HepG2 (cell line): Measurements from ENCODE around the gene GRAMD2A. TPM values are rescaled to one million over a fixed set of nuclear protein-coding genes. Genes with fewer than 3 reads are reported as not detected.

Experiments used
- AGO2 ChIP-seq: fragments of 200-400 bp; formaldehyde crosslinking; optimal IDR thresholded peaks from 2 replicates; pipeline ENCODE3; 2017; ENCODE audit warnings: mild to moderate bottlenecking, low read depth, low read length, moderate library complexity
- FIP1L1 ChIP-seq: fragments of 200-400 bp; formaldehyde crosslinking; IDR thresholded peaks from 2 replicates; pipeline ENCODE4 v1.6.1; 2018; ENCODE audit warnings: low read depth, mild to moderate bottlenecking, low read length, moderate library complexity, borderline replicate concordance; ENCODE audit not compliant: insufficient read depth
- KDM5A ChIP-seq: fragments of 200-600 bp; sonication (generic); IDR thresholded peaks from 2 replicates; pipeline ENCODE4 v1.7.0; 2018; ENCODE audit warnings: antibody characterized with exemption, mild to moderate bottlenecking, low read length, borderline replicate concordance
- MBNL3 ChIP-seq: fragments of 250-450 bp; sonication (Bioruptor Pico); conservative IDR thresholded peaks from 2 replicates; pipeline ENCODE4 v1.8.0; 2022; ENCODE audit warnings: mild to moderate bottlenecking, inconsistent platforms
- MTF2 ChIP-seq: sonication (generic); formaldehyde crosslinking; IDR thresholded peaks from 2 replicates; pipeline ENCODE4 v1.5.0; 2020; ENCODE audit warnings: missing genetic modification reagents, borderline replicate concordance
- NFYB ChIP-seq: sonication (generic); formaldehyde crosslinking; IDR thresholded peaks from 2 replicates; pipeline ENCODE4 v1.4.0; 2020; ENCODE audit warnings: missing genetic modification reagents
- POLR2A ChIP-seq, 2 experiments: IDR thresholded peaks; 2 replicates each; pipeline ENCODE4 v1.6.1; 2011; ENCODE audit warnings: low read depth in 2 of 2, low read length in 2 of 2, mild to moderate bottlenecking in 1 of 2, moderate library complexity in 1 of 2; ENCODE audit not compliant: insufficient read depth in 1 of 2
- RBFOX2 ChIP-seq: fragments of 200-400 bp; formaldehyde crosslinking; IDR thresholded peaks from 2 replicates; pipeline ENCODE4 v1.6.1; 2017; ENCODE audit warnings: low read depth, mild to moderate bottlenecking, low read length
- RBM22 ChIP-seq: fragments of 200-400 bp; formaldehyde crosslinking; optimal IDR thresholded peaks from 2 replicates; pipeline ENCODE3; 2017; ENCODE audit warnings: mild to moderate bottlenecking, low read length, moderate library complexity
- SOX6 ChIP-seq, 2 experiments: fragments of 450-650 bp in 1 of 2; sonication (generic) in 1 of 2; formaldehyde crosslinking in 1 of 2; IDR thresholded peaks; 2 replicates each; pipeline versions ENCODE4 v1.4.0 to v1.6.1; 2017 to 2020; ENCODE audit warnings: antibody characterized with exemption in 1 of 2, mild to moderate bottlenecking in 1 of 2, missing genetic modification reagents in 1 of 2
- SP2 ChIP-seq: sonication (generic); formaldehyde crosslinking; IDR thresholded peaks from 2 replicates; pipeline ENCODE4 v1.5.1; 2020; ENCODE audit warnings: mild to moderate bottlenecking, missing genetic modification reagents
- SSRP1 ChIP-seq: IDR thresholded peaks from 2 replicates; pipeline ENCODE4 v1.6.1; 2016; ENCODE audit warnings: control low read depth
- TAF15 ChIP-seq: fragments of 200-400 bp; formaldehyde crosslinking; IDR thresholded peaks from one replicate; pipeline ENCODE4 v1.6.1; 2018; ENCODE audit warnings: mild to moderate bottlenecking, low read depth, low read length; ENCODE audit not compliant: poor library complexity, severe bottlenecking
- polyA plus RNA-seq, 8 experiments: library from polyadenylated mRNA; depleted of rRNA in 3 of 8; stranded (reverse) in 7 of 8; unstranded in 1 of 8; fragments of >200 nt; fragmentation: Illumina TruSeq in 4 of 8; extraction: Trizol in 4 of 8; gene quantifications; 2 replicates each; pipeline versions ENCODE4 v1.2.1 to v1.2.3, GENCODE V29; 2011 to 2016; ENCODE audit warnings: low read depth in 4 of 8, missing spikeins in 1 of 8, mixed read lengths in 1 of 8; ENCODE audit not compliant: insufficient read depth in 1 of 8
- total RNA-seq, 5 experiments: library from RNA; depleted of rRNA; stranded (reverse); fragments of >200 nt; fragmentation: Illumina TruSeq; extraction: Trizol; gene quantifications; 2 replicates each; pipeline ENCODE4 v1.2.3, GENCODE V29; 2016; ENCODE audit warnings: low read depth in 1 of 5
- TF ChIP-seq, protein P1 (sequence below): sonication (generic); formaldehyde crosslinking; conservative IDR thresholded peaks from 2 replicates; pipeline ENCODE4 v1.4.0; 2020; ENCODE audit warnings: missing genetic modification reagents
- TF ChIP-seq, protein P2 (sequence below): sonication (generic); formaldehyde crosslinking; IDR thresholded peaks from 2 replicates; pipeline ENCODE4 v1.4.0; 2020; ENCODE audit warnings: missing genetic modification reagents
- TF ChIP-seq, protein P3 (sequence below): sonication (generic); formaldehyde crosslinking; IDR thresholded peaks from 2 replicates; pipeline ENCODE4 v1.5.1; 2020; ENCODE audit warnings: mild to moderate bottlenecking, missing genetic modification reagents, moderate library complexity

GRAMD2A gene
- total and polyA plus RNA-seq, 2 of the 13 experiments (the other 11 are each of a cell fraction or from before 2014, with no cell fraction given), result 0.04 TPM; not detected in 1

DNA sequence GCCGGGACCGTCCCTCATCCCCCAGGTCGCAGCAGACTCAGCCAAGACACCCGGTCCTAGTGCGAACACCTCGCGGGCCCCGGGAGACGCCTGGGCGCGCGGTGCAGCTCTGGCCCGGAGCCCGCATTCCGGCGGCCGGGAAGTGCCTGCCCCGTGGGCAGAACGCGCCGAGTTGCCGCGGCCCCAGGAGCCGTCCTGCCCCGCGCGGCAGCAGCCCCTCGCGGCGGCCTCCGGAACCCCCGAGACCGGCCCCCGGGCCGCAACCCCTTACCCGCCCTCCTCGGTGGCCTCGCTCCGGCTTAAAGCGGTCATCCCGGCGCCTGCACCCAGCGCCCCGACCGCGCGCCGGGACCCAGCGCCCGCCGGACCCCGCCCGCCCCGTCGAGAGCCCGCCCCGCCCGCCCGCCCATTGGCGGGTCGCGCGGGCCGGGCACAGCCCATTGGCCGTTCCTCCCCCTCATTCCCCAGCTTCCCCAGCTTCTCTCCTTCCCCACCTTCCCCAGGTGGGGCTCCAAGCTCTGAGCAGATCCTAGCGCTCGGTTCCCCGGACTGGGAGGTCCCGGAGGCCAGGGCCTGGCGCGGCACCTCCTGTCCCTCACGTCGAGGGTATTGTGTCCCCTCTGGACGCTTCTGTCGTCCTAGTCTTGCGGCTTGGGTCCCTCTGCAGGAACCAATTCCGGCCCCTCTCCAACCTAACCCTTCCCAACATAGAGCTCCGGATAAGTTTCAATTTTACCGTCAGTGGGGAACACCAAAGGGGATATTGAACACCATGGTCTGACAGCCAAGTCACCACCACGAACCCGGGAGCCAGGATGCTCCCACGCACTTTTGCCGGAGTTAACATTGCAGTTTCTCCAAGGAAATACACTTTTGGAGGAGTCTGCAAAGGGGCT is at the start of gene GRAMD2A (continued):
- TF ChIP-seq, protein P1, sequence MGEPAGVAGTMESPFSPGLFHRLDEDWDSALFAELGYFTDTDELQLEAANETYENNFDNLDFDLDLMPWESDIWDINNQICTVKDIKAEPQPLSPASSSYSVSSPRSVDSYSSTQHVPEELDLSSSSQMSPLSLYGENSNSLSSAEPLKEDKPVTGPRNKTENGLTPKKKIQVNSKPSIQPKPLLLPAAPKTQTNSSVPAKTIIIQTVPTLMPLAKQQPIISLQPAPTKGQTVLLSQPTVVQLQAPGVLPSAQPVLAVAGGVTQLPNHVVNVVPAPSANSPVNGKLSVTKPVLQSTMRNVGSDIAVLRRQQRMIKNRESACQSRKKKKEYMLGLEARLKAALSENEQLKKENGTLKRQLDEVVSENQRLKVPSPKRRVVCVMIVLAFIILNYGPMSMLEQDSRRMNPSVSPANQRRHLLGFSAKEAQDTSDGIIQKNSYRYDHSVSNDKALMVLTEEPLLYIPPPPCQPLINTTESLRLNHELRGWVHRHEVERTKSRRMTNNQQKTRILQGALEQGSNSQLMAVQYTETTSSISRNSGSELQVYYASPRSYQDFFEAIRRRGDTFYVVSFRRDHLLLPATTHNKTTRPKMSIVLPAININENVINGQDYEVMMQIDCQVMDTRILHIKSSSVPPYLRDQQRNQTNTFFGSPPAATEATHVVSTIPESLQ (CRISPR knock-in tag), result no peak
- peak; percentile 19 for TF ChIP-seq TAF15
- TF ChIP-seq, protein P2, sequence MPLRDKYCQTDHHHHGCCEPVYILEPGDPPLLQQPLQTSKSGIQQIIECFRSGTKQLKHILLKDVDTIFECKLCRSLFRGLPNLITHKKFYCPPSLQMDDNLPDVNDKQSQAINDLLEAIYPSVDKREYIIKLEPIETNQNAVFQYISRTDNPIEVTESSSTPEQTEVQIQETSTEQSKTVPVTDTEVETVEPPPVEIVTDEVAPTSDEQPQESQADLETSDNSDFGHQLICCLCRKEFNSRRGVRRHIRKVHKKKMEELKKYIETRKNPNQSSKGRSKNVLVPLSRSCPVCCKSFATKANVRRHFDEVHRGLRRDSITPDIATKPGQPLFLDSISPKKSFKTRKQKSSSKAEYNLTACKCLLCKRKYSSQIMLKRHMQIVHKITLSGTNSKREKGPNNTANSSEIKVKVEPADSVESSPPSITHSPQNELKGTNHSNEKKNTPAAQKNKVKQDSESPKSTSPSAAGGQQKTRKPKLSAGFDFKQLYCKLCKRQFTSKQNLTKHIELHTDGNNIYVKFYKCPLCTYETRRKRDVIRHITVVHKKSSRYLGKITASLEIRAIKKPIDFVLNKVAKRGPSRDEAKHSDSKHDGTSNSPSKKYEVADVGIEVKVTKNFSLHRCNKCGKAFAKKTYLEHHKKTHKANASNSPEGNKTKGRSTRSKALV (CRISPR knock-in tag), result peak; percentile 59; the same call in 1 of the 2 replicates
- TF ChIP-seq, protein P3, sequence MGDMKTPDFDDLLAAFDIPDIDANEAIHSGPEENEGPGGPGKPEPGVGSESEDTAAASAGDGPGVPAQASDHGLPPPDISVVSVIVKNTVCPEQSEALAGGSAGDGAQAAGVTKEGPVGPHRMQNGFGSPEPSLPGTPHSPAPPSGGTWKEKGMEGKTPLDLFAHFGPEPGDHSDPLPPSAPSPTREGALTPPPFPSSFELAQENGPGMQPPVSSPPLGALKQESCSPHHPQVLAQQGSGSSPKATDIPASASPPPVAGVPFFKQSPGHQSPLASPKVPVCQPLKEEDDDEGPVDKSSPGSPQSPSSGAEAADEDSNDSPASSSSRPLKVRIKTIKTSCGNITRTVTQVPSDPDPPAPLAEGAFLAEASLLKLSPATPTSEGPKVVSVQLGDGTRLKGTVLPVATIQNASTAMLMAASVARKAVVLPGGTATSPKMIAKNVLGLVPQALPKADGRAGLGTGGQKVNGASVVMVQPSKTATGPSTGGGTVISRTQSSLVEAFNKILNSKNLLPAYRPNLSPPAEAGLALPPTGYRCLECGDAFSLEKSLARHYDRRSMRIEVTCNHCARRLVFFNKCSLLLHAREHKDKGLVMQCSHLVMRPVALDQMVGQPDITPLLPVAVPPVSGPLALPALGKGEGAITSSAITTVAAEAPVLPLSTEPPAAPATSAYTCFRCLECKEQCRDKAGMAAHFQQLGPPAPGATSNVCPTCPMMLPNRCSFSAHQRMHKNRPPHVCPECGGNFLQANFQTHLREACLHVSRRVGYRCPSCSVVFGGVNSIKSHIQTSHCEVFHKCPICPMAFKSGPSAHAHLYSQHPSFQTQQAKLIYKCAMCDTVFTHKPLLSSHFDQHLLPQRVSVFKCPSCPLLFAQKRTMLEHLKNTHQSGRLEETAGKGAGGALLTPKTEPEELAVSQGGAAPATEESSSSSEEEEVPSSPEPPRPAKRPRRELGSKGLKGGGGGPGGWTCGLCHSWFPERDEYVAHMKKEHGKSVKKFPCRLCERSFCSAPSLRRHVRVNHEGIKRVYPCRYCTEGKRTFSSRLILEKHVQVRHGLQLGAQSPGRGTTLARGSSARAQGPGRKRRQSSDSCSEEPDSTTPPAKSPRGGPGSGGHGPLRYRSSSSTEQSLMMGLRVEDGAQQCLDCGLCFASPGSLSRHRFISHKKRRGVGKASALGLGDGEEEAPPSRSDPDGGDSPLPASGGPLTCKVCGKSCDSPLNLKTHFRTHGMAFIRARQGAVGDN (CRISPR knock-in tag), result peak; percentile 26
- TF ChIP-seq POLR2A (IDR thresholded peaks at IDR 0.05; ENCODE audit: insufficient read depth in 1 of 2, low read depth in 2 of 2, low read length in 2 of 2), result no peak; a peak in 1 of 4 replicates
- TF ChIP-seq MTF2 (CRISPR knock-in tag), result peak; percentile 28; the same call in 1 of the 2 replicates
- TF ChIP-seq NFYB, result peak; percentile 40; the same call in 1 of the 2 replicates
- TF ChIP-seq KDM5A, result no peak
- peak; percentile 56; the same call in 1 of the 2 replicates for TF ChIP-seq RBFOX2
- TF ChIP-seq SP2 (CRISPR knock-in tag), result peak; percentile 40; the same call in 1 of the 2 replicates
- 0 out of 2 replicates have a peak, but pooled peaks have one; percentile 48 for TF ChIP-seq FIP1L1
- no peak for TF ChIP-seq SOX6 (IDR thresholded peaks at IDR 0.05)
- TF ChIP-seq SOX6 (CRISPR knock-in tag; IDR thresholded peaks at IDR 0.05), result no peak
- no peak for TF ChIP-seq MBNL3 (CRISPR knock-in tag)
- peak; percentile 18; the same call in 1 of the 2 replicates for TF ChIP-seq SSRP1 (CRISPR knock-in tag)
- peak; percentile 91 for TF ChIP-seq RBM22
- peak; percentile 84 for TF ChIP-seq AGO2
